GM21786 (cell line): ENCODE data around the gene NR6A1.

Experiments used
- ATAC-seq: cut with Tn5 transposase; IDR thresholded peaks from one replicate; pipeline ENCODE4 v1.9.1; 2021; ENCODE audit not compliant: unreplicated experiment

The NR6A1 gene

DNA sequence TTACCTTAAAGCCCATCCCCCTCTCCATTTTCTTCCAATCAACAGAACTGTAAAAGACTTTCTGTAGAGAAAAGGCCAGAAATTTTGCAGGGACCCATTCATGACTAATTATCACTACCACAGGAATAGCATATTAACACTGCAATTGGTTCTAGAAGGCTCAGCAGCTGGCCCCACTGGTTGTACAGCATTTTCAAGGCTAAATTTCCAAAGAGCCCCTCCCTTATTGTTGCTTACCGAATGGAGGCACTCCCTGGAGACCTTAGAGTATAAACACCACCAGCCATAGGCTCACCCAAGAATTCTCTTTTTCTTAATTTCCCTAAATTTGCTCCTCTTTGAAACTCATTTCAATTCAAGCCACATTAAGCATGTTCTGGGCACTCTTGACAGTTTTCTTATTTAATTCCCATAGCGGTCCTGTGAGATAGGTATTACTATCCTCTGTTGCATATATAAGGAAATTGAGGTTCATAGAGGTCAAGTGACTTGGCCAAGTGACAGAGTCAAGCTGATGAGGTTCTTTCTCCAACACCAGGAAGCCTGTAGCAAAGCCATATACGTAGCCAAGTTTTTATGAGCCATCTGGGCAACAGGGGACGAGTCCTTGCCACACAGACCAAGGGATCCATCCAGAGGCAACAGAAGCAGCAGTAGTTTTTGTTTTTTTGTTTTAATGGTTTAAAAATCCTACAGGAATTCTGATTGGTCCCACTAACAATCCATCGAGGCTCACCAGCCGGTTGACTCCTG is 180.0 kb downstream of the NR6A1 start:
- no peak for ATAC-seq

DNA sequence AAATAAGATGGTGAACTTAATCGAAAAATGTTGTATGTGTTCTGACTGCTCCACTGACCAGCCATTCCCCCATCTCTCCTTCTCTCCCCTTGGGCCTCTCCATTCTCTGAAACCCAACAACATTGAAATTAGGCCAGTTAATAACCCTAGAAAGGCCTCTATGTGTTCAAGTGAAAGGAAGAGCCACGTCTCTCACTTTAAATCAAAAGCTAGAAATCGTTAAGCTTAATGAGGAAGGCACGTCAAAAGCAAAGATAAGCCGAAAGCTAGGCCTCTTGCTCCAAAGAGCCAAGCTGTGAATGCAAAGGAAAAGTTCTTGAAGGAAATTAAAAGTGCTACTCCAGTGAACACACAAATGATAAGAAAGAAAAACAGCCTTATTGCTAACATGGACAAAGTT is 186.5 kb downstream of the NR6A1 start:
- no peak for ATAC-seq

DNA sequence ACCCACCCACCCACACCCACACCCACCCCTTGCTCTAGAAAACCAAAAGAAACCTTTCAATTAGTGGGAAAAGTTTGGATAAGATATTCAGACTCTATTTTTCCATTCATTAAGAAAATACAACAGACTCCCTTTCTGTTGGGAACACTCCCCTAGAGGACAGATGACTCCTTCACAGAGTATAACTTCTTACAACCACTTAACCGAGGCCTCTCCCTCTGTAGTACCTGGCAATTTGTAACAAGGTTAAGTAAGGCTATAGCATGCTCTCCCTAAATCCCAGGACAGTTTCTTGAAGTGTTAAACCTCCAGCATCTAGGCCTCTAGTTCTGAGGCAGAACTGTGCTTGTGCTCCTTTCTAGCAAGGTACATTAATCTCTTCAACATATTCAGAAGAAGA is 188.0 kb downstream of the NR6A1 start:
- no peak for ATAC-seq

DNA sequence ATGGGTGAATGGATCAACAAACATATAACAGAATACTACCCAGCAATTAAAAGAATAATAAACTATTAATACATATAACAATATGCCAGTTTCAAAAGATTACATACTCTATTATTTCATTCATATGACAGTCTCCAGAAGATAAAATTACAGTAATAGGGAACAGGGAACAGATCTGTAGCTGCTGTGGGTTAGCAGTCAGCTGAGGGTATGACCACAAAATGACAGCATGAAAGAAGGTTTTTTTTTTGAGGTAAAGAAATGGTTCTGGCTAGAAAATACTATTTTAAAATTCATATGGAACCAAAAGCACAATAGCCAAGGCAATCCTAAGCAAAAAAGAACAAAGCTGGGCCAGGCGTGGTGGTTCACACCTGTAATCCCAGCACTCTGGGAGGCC is 190.9 kb downstream of the NR6A1 start:
- no peak for ATAC-seq

DNA sequence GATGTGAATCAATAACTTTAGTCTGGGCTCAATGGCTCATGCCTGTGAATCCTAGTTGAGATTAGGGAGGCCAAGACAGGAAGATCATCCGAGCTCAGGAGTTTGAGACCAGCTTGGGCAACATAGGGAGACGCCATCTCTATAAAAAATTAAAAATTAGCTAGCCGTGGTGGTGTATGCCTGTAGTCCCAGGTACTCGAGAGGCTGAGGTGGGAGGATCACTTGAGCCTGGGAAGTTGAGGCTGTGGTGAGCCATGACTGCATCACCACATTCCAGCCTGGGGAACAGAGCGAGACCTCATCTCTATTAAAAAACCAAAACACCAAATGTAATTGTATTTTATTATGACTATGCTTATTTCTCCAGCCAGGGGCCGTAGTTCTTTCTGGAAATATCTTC is 194.4 kb downstream of the NR6A1 start:
- no peak for ATAC-seq

DNA sequence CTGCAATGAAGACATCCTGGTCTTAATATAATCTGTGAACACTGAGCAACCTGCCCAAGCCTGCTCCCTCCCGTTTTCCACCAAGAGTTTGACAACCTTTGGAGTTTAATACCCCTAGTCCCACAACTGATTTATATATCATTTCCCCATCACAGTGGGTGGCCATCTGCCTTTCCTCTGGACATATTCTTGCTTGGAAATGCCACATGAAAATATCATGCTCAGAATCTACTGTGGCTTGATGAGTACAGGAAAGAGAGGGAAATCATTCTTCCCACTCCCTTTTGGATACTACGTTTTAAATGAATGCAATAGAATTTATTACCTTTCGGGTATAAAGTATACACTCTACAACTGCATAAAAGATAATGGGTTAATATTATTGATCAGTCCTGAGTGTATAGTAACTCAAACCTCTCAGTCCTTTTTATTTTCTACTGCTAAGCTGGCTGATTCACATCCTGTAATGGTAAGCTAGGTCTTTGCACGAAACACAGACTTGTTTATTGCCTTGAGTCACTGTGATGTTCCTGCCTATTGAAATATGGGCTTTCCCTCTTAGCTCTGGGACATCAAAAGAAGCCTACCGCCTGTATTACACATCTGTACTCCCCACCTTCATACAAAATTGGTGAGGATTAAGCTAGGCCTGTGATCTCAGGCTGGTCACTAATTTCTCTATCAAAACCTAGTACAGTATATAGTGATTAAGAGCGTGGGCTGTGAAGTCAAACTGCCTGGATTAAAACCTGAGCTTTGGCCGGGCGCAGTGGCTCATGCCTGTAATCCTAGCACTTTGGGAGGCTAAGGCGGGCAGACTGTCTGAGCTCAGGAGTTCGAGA is 196.4 kb downstream of the NR6A1 start:
- ATAC-seq: no peak

DNA sequence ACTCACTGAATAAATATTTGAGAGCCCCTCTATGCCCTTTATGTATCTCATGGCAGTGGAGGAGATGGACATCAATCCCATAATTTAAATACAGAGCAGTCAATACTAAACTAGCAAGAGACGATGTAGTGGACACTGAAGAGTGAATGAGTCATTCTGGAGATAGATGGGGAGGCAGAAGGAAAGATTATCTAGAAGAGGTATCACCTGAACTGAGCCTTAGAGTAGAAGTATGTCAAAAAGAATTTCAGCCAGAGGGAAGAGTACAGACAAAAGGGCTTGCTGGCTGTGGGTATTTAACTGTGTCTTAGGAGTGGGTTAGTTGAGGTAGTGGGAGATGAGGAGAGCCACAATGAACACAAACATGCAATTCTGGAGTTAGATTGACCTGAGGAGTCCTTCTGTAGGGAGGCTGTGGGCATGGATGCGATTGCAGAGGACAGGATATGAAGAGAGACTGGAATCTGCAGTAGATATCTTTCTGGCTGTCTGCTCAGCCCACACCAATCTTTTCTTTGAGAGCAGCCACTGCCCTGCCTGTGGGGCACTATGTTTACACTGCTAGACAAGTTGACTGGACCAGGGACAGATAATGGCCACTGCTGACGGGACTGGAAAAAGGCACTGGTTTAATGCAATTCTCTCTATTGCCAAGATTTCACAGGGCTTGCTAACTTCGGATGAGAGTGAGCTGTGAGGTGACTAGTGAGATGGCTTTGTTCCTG is 200.0 kb downstream of the NR6A1 start:
- no peak for ATAC-seq

DNA sequence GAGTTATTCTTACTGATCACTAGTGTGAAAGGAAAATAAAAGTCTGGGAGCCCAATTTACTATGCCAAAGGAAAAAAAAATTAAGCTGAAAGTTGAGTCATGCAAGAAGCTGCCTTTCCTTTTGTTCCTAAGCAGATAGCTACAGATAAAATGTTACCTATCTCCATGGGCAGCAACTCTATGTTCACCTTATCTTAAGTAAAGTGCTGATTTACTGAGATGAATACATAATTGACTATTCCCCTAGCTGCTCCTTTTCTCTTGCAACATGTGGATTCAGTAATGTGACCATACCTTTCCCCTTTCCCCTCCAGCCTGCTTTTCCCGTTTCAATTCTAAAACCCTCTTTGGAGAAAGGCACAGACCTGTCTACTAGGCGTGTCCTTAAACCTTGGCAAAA is 201.2 kb downstream of the NR6A1 start:
- no peak for ATAC-seq

DNA sequence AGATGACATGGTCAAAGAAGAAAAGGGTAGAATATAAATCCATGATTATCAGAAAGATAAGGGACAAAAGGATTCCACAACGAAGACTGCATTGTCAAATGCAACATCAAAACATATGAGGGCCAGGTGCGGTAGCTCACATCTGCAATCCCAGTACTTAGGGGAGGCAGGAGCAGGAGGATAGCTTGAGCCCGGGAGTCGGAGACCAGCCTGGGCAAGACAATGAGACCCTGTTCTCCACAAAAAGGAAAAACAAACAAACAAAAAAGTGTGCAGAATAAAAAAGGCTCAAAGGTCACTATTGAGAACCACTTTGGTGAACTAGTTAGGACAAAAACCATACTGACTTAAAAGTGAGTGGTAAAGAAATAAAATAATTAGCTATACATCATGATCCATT is 203.7 kb downstream of the NR6A1 start:
- ATAC-seq: no peak

DNA sequence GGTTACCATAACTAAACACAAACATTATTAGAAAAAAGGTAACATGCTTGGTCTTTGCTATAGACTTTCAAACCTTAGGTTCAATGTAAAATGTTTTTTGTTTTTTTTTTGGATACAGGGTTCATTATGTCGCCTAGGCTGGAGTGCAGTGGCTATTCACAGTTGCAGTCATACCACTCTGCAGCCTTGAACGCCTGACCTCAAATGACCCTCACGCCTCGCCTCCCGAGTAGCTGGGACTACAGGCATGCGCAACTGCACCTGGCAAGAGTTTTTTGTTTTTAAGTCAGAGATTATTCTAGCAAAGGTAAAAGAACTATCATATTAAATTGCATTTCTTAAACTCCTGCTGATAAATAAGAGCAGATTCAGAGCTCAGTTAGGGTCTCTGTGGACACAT is 208.8 kb downstream of the NR6A1 start:
- no peak for ATAC-seq

DNA sequence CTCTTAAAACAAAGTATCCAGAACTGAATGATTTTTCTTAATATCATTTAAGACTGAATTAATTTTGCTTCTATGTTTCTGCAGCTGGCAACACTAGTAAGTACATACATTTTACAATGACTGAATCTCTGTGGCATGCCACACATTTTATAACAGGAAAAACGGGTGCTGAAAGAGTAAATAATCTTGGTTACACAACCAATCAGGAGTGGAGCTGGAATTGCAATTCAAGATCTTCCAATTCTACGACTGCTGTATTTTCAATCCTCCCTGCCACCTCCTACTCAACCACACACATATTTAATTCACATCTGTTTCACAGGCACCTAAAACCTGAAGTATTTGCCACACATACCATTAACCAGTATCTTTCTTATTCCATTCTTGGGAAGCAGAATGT is 211.2 kb downstream of the NR6A1 start:
- no peak for ATAC-seq

DNA sequence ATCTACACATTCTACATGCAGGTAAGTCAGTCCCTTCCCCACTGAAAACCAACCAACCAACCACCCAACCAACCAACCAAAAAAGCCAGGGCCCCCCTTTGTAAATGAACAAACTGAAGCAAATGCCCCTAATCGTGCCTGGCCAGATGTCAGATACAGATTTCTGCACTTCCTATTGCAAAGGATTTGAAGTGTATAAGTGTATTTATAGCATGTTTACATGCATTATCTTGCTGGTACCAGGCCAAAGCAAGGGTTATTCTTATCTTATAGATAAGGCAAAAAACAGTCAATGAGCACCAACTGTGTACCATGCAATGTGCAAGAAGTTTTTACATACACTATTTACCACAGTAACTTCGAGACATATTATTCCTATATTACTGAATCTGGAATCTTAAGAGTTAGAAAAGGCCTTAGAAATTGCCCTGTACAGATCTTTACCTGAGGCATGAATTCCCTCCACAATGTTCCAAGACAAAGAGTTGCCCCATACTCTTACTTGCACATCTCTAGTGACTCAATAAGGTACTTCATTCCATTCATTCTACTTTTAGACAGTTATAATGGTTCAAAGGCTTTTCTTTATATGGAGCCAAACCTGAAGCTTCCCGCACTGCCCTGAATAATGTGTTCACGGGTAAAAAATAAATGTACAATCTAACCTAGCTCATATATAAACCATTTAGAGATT is 212.2 kb downstream of the NR6A1 start:
- no peak for ATAC-seq

DNA sequence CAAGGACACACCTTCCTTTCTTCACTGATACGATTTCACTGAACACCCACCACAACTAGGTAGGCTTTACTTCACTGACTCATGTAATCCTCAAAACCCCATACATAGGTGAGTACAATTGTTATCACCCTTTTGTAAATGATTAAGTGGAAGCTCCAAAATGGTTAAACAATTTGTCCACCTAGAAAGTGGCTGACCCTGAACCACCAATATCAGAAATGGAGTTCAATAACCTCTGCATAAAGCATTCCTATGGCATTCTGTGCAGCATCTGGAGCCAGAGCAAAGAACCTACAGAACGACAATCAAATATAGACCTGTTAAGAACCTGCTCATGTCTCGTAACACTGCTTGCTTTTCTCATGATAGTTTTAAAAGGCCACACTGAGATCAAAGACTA is 213.2 kb downstream of the NR6A1 start:
- ATAC-seq: no peak

DNA sequence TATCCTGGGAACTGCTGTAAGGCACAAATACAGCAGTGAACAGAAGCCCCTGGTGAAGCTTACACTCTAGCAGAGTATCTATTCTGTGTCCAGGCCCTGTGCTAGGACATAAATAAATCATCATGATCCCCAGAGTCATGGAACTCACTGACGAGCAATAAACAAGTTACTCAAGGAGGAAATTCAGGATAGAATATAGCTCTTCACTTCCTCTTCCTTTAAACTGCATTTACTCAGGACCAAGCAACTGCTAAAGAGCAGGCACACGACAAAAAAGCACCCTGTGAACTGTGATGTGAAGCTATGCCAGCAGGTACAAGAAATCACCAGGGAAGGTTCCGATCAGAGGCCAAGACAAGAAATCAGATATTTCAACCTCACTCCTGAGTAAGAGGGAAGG is 216.1 kb downstream of the NR6A1 start:
- no peak for ATAC-seq

DNA sequence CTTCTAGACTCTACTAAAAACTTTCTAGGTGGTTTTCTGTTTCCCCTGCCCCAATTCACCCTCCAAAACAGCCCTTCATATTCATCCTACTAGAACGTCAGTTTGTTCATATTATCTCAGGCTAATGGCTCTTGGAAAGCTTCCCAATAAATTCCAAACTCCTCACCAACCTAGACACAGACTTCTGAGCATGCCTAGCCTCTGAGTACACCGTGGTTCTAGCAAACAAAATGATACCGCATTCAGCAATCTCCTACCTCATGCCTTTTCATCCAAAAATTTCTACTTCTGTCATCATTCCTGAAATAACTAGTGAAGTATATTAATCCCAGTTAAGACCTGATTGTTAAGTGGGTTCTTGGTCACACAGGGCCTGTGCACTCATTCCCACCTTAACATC is 217.4 kb downstream of the NR6A1 start:
- no peak for ATAC-seq

DNA sequence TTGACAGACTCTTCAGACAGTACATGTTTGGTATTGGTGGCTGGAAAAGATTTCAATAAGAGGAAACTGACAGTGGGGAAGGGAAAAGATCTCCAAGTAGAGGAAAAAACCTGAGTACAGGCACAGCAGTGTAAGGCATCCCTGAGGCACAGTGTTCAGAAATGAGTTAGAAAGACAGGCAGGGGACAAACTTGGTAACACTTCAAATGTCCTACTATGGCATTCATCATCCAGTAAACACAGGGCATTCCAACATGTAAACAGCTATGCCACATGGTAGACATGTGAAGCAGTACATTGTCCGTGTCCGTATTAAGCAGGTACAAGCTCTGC is 218.9 kb downstream of the NR6A1 start:
- no peak for ATAC-seq

DNA sequence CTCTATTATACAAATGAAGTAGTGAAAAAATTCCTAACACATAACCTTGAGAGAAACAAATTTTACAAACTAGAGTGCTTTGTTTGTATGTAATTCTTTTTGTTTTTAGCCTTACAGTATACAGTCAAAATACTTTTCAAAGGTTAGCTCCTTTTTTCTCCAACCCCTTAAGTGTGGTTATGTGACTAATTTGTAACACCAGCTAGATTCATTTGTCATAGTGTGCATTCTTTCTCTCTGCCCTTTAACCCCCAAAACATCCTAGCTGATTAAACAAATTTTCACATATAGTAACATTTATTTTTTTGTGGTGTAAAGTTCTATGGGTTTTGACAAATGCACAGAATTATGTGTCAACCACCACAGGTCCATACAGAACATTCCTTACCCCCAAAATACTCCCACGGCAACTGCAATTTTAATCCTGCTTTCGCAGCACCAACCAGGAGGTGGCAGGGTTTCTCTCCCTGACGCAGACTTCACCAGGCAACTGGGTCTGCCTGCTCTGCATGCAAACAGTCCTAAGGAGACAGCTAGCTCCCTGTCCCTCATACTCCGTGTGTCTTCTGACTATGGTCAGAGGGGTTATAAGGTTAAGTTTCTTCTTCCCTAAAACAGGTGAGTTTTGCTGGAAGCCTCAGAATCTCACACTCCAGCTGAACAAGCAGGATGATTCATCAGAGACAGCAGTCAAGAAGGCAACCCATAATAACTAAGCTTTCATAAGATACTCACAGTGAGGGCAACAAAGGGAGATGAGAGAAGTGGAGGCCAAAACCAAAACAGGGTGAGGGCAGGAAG is 219.4 kb downstream of the NR6A1 start:
- ATAC-seq: no peak

DNA sequence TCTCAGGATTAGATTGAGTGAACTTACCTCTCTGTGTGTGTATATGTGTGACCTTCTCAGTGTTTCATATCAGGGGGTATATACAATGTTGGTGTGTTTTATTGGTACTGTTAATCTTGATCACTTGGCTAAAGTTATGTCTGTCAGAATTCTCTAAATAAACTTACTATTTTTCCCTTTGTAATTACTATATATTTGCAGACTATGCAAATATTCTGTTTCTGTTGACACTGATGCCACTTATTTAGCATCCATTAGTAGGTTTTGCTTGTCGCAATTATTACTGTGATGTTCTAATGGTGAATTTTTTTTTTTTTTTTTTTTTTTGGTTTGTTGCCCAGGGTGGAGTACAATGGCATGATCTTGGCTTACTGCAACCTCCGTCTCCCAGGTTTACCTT is 221.0 kb downstream of the NR6A1 start:
- no peak for ATAC-seq

DNA sequence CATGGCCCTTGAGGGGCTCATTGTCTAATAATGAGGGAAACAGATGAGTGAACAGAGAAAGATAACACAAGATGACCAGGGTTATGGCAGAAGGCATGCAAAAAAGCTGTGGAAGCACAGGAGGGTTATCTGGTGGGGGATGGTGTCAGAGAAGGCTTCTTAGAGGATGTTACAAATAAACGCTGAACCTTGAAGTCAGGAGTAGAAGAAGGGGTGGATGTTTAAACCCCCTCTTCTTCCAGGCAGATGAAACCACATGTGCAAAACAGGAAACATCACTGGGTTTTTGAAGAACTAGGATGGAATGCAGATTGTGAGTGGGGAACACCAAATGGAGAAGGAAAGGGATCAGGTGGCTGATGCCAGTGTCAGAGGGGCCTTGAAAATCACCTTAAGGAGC is 222.1 kb downstream of the NR6A1 start:
- no peak for ATAC-seq

DNA sequence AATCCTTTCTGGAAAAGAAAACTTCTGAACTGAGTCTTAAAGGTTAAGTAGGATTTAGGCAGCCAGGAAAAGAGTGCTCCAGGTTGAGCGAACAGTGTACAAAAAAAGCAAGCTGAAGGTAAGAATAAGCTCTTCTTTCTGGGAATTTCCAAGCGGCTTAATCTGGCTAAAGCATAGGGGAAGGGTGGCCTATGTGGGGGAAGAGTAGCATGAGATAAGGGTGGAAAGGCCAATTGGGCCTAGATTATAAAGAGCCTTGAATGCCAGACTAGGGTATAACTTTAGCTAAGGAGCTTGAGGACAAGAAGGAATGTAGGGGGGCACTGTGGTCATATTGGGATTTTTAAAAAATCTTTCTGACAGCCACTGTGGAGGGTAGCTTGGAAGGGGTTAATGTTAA is 226.6 kb downstream of the NR6A1 start:
- ATAC-seq: no peak

DNA sequence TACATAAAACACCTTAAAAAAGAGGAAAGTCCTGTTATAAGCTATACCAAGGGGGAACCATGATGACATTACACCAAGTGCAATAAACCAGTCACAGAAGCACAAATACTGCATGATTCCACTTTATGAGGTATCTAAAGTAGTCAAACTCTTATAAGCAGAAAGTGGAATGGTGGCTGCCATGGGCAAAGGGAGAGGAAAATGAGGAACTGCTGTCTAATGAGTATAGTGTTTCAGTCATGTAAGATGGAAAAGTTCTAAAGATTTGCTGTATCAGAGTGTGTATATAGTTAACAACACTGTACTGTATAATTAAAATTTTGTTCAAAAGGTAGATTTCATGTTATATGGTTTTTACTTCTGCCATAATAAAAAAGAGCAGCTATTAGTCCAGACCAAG is 229.3 kb downstream of the NR6A1 start:
- no peak for ATAC-seq
